OCI-LY1 (cell line): Measurements from ENCODE around the gene TCERG1.

Source experiments
- H2AFZ ChIP-seq: fragments of 200-600 bp; sonication (generic), shearing (Covaris generic); 2 replicates; pipeline ENCODE4 v1.6.0; 2014; ENCODE audit warnings: antibody characterized with exemption, mild to moderate bottlenecking, low read length
- H3F3A ChIP-seq: fragments of 200-600 bp; sonication (generic), shearing (Covaris generic); 2 replicates; pipeline ENCODE4 v1.6.0; 2014; ENCODE audit warnings: mild to moderate bottlenecking, antibody characterized with exemption, low read length, moderate library complexity; ENCODE audit not compliant: insufficient read depth
- H3K27ac ChIP-seq: fragments of 200-600 bp; sonication (generic); 2 replicates; pipeline ENCODE4 v1.5.1; 2014; ENCODE audit warnings: low read length, mixed run types, mild to moderate bottlenecking, low read depth; ENCODE audit not compliant: poor library complexity, severe bottlenecking
- H3K27me3 ChIP-seq: fragments of 200-600 bp; sonication (generic); 2 replicates; pipeline ENCODE4 v1.6.0; 2014; ENCODE audit warnings: antibody characterized with exemption, mild to moderate bottlenecking, low read length, moderate library complexity; ENCODE audit not compliant: insufficient read depth
- H3K36me3 ChIP-seq: fragments of 200-600 bp; sonication (generic); 2 replicates; pipeline ENCODE4 v1.6.1; 2014; ENCODE audit warnings: mild to moderate bottlenecking, antibody characterized with exemption, low read length, moderate library complexity, mixed read lengths; ENCODE audit not compliant: insufficient read depth
- H3K4me1 ChIP-seq: fragments of 200-600 bp; sonication (generic); 2 replicates; pipeline ENCODE4 v1.5.1; 2014; ENCODE audit warnings: mild to moderate bottlenecking, low read length, moderate library complexity; ENCODE audit not compliant: insufficient read depth, severe bottlenecking
- H3K4me2 ChIP-seq: fragments of 200-600 bp; sonication (generic), shearing (Covaris generic); 2 replicates; pipeline ENCODE4 v1.6.1; 2014; ENCODE audit warnings: low read length
- H3K4me3 ChIP-seq: fragments of 200-600 bp; sonication (generic); 2 replicates; pipeline ENCODE4 v1.5.1; 2014; ENCODE audit warnings: low read length, low read depth, mild to moderate bottlenecking, mixed read lengths; ENCODE audit not compliant: poor library complexity, severe bottlenecking
- H3K79me2 ChIP-seq: fragments of 200-600 bp; shearing (Covaris generic); 2 replicates; pipeline ENCODE4 v1.6.1; 2016; ENCODE audit warnings: mixed run types, low read length, mixed read lengths; ENCODE audit not compliant: insufficient read depth
- H3K9ac ChIP-seq: fragments of 200-600 bp; sonication (generic), shearing (Covaris generic); 2 replicates; pipeline ENCODE4 v1.6.1; 2014; ENCODE audit warnings: mild to moderate bottlenecking, low read length, mixed read lengths
- H3K9me2 ChIP-seq: fragments of 200-600 bp; sonication (generic), shearing (Covaris generic); 2 replicates; pipeline ENCODE4 v1.6.1; 2014; ENCODE audit warnings: low read depth, mild to moderate bottlenecking, low read length, mixed read lengths
- H3K9me3 ChIP-seq: fragments of 200-600 bp; shearing (Covaris generic); 2 replicates; pipeline ENCODE4 v1.6.1; 2014; ENCODE audit warnings: low read length, mixed read lengths
- H4K20me1 ChIP-seq: fragments of 200-600 bp; sonication (generic), shearing (Covaris generic); 2 replicates; pipeline ENCODE4 v1.6.0; 2016; ENCODE audit warnings: mild to moderate bottlenecking, low read length; ENCODE audit not compliant: insufficient read depth
- EZH2 ChIP-seq: fragments of 200-600 bp; sonication (generic), shearing (Covaris generic); IDR thresholded peaks from 2 replicates; pipeline ENCODE4 v1.8.0; 2017; ENCODE audit warnings: borderline replicate concordance, mixed run types, mild to moderate bottlenecking, antibody characterized with exemption, low read length, moderate library complexity, mixed read lengths
- TF ChIP-seq, protein P1 (sequence below): fragments of 200-600 bp; sonication (generic), shearing (Covaris generic); IDR thresholded peaks from 2 replicates; pipeline ENCODE4 v1.5.1; 2017; ENCODE audit warnings: mild to moderate bottlenecking, antibody characterized with exemption, low read length, moderate library complexity, mixed read lengths

TCERG1 gene

GRCh38 chr5:146560205-146560812, 113.2 kb downstream of the TCERG1 start:
- no peaks in the 10 kb centered on the region for H3K79me2 ChIP-seq
- H3K4me2 ChIP-seq: no peak overlapping the region
- no peaks in the 10 kb centered on the region for H3K9me2 ChIP-seq
- H3K9me3 ChIP-seq: no peaks in the 10 kb centered on the region
- no peak overlapping the region for H3K9ac ChIP-seq
- no peaks in the 10 kb centered on the region for H3K36me3 ChIP-seq
- no peaks in the 10 kb centered on the region for H3F3A ChIP-seq
- H3K27me3 ChIP-seq: no peaks in the 10 kb centered on the region
- H3K4me1 ChIP-seq: no peaks in the 10 kb centered on the region
- no peak overlapping the region for H3K27ac ChIP-seq
- no peak overlapping the region for H3K4me3 ChIP-seq
- no peak overlapping the region for H2AFZ ChIP-seq
- TF ChIP-seq, protein P1, sequence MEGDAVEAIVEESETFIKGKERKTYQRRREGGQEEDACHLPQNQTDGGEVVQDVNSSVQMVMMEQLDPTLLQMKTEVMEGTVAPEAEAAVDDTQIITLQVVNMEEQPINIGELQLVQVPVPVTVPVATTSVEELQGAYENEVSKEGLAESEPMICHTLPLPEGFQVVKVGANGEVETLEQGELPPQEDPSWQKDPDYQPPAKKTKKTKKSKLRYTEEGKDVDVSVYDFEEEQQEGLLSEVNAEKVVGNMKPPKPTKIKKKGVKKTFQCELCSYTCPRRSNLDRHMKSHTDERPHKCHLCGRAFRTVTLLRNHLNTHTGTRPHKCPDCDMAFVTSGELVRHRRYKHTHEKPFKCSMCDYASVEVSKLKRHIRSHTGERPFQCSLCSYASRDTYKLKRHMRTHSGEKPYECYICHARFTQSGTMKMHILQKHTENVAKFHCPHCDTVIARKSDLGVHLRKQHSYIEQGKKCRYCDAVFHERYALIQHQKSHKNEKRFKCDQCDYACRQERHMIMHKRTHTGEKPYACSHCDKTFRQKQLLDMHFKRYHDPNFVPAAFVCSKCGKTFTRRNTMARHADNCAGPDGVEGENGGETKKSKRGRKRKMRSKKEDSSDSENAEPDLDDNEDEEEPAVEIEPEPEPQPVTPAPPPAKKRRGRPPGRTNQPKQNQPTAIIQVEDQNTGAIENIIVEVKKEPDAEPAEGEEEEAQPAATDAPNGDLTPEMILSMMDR: no peak
- no peak for TF ChIP-seq EZH2
- no peaks in the 10 kb centered on the region for H4K20me1 ChIP-seq
